EH (cell line): ENCODE results near the gene MYBPHL.
A peak's percentile ranks its signal among the peaks of the same experiment; 100 is the strongest.

Experiments
- DNase-seq: peaks from one replicate; pipeline ENCODE4 v3.0.0-alpha.2; 2015; ENCODE audit warnings: low read depth

Gene MYBPHL

GRCh38 chr1:109279615-109280278, 27.1 kb downstream of the MYBPHL start:
- no peak for DNase-seq

- DNase-seq: peak; percentile 71
These were observed 29.2 kb downstream of the MYBPHL start for GRCh38 chr1:109277434-109278204.

DNA sequence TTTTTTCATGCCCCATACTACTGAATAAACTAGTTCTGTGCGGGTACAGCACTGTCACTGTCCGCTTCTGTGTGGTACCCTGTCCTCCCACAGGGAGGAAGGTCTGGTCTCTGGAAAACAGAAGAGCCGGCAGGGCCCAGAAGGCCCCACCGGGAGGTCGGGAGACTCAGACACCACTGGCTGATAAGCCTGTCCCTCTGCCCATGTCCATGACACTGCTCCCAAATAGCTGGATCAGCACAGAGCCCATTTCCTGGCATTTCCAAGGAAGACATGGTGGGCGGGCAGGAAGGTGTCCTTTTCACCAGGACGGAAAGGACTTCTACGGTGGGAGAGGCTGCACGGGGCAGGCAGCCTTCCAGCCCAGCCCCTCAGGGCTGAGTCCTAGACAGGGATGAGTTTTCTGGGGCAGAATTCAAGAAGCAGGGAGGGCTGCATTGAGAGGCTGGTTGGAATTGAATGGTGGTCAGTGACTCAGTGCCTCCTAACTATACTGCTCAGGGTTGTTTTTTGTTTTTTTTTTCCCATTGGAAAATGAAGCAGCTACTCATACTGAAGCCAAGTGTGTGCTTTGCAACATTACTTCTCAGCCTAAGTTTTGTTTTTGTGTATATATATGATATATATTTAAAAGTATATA, 31.0 kb downstream of the MYBPHL start:
- DNase-seq: peak; percentile 76

DNA sequence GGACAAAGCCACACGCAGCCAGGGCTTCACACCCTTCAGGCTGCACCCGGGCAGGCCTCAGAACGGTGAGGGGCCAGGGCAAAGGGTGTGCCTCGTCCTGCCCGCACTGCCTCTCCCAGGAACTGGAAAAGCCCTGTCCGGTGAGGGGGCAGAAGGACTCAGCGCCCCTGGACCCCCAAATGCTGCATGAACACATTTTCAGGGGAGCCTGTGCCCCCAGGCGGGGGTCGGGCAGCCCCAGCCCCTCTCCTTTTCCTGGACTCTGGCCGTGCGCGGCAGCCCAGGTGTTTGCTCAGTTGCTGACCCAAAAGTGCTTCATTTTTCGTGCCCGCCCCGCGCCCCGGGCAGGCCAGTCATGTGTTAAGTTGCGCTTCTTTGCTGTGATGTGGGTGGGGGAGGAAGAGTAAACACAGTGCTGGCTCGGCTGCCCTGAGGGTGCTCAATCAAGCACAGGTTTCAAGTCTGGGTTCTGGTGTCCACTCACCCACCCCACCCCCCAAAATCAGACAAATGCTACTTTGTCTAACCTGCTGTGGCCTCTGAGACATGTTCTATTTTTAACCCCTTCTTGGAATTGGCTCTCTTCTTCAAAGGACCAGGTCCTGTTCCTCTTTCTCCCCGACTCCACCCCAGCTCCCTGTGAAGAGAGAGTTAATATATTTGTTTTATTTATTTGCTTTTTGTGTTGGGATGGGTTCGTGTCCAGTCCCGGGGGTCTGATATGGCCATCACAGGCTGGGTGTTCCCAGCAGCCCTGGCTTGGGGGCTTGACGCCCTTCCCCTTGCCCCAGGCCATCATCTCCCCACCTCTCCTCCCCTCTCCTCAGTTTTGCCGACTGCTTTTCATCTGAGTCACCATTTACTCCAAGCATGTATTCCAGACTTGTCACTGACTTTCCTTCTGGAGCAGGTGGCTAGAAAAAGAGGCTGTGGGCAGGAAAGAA, 32.0 kb downstream of the MYBPHL start:
- peak; percentile 73 for DNase-seq

DNA sequence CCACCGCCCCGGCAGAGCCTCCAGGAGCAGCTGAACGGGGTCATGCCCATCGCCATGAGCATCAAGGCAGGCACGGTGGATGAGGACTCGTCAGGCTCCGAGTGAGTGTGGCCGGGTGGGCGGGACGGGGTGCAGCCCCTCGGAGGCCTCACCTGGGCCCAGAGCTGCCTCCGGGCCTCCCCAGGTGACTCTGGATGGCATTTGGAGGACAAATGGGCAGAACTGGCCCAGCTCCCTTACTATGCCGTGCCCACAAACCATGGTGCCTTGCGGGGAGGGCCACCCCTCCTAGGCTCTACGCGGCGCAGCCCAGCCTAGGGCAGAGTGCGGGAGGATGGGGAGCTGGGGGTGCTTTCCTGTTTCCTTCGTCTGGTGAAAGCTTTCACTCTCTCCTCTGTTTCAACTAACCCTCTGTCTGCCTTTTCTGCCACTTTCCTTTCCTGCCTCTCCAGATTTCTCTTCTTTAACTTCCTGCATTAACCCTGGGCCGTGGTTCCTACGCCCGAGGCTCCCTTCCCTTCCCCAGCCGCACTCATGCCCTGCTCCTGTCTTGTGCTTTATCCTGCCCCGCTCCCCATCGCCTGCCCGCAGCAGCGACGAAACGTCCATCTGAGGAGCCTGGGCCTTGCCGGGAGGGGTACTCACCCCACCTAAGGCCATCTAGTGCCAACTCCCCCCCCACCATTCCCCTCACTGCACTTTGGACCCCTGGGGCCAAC, 33.1 kb downstream of the MYBPHL start:
- DNase-seq: no peak

GRCh38 chr1:109272831-109273547, 33.8 kb downstream of the MYBPHL start:
- no peak for DNase-seq

GRCh38 chr1:109272021-109272799, 34.6 kb downstream of the MYBPHL start:
- no peak for DNase-seq

GRCh38 chr1:109271458-109271857, 35.4 kb downstream of the MYBPHL start:
- DNase-seq: no peak

DNA sequence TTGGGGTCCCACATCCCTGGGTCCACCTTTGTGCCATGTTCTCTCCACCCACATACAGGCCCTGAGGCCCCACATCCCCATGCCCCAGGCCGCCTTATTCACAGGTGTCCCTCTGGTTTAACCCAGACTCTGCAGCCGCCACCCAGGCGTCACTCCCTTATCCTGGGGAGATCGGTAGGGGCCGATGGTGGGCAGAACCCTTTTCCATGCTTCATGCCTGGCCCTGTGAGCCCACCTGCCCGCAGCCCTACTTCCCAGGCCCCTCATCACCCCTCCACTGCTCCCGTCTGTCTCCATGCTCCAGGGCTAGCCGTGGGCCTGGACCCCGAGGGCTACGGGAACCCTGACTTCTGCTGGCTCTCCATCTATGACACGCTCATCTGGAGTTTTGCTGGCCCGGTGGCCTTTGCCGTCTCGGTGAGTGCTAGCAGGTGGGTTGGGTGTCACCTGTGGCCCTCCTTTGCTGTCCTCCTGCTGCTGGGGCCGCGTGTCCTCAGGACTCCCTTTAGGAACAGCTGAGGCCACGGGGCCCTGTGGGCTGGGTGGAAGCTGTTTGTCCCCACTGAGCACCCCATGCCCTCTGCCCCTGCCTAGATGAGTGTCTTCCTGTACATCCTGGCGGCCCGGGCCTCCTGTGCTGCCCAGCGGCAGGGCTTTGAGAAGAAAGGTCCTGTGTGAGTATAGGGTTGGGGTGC, 36.0 kb downstream of the MYBPHL start:
- DNase-seq: no peak

GRCh38 chr1:109269981-109270622, 36.7 kb downstream of the MYBPHL start:
- no peak for DNase-seq

- no peak for DNase-seq
These were observed 37.4 kb downstream of the MYBPHL start for GRCh38 chr1:109269212-109269980.

GRCh38 chr1:109268431-109269211, 38.2 kb downstream of the MYBPHL start:
- DNase-seq: no peak

DNA sequence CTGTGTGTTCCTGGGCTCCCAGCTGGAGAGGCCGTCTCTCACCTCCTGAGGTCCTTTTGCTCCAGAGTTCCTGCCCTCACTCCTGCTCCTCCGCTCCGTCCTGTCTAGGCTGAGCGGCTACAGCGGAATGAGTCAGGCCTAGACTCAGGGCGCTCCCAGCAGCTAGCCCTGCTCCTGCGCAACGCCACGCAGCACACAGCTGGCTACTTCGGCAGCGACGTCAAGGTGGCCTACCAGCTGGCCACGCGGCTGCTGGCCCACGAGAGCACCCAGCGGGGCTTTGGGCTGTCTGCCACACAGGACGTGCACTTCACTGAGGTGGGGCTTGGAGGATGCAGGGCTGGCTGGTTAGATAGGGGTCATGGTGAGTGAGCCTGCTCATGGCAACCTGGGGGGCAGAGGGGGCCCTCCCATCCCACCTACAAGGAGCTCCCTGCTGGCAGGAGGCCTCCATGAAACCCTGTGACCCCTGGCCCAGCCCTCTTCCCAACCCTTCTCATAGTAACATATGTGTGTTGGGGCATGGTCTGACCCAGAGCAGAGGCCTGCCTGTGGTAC, 39.0 kb downstream of the MYBPHL start:
- no peak for DNase-seq

DNA sequence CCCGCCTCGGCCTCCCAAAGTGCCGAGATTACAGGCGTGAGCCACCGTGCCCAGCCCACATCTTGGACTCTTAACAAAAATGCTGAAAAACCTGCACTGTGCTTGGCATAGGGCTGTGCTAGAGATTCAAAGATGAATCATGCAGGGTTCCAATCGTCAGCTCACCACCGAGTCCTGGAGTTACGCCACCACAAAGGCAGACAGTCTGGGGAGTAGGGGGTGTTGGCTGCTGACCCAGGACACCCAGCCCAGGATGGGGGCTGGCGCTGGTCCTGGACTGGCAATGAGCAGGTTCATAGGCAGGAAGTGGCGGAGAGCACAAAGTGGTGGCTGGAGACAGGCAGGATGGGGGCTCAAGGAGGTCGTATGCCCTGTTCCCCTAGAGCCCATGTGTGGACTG, 39.8 kb downstream of the MYBPHL start:
- peak; percentile 68 for DNase-seq

DNA sequence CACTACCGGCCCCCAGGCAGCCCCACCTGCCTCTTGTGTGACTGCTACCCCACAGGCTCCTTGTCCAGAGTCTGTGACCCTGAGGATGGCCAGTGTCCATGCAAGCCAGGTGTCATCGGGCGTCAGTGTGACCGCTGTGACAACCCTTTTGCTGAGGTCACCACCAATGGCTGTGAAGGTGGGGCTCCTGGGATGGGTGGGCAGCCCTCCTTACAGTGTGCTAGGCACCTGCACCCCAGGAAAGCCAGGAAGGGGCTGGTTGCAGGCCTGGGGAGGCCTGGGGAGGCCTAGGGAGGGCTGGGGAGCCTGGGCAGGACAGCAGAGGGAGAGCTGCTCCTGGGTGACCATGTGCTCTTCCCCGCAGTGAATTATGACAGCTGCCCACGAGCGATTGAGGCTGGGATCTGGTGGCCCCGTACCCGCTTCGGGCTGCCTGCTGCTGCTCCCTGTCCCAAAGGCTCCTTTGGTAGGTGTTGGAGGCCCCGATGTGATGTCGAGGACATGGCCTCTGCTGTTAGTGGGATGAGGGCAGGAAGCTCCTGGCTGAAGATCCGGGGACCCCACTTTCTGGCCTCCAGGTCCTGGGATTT, 41.0 kb downstream of the MYBPHL start:
- DNase-seq: no peak

DNA sequence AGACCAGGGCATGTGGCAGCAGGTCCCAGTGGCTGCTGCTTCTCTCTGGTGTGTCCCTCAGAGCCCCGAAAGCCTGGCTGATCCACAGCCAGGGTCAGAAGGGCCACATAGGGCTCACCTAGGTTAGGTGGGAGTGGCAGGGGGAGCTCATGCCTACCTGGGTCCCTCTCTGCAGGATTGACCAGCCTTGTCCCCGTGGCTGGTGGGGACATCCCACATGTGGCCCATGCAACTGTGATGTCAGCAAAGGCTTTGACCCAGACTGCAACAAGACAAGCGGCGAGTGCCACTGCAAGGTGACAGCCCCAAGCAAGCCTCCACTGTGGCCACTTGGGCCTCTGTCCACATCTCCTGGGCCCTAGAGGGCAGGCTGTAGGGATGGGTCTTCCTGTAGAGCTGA, 41.8 kb downstream of the MYBPHL start:
- DNase-seq: no peak

- DNase-seq: no peak
These were observed 42.4 kb downstream of the MYBPHL start for GRCh38 chr1:109264379-109264755.
